ENCODE results near the gene CUEDC1.

DNA sequence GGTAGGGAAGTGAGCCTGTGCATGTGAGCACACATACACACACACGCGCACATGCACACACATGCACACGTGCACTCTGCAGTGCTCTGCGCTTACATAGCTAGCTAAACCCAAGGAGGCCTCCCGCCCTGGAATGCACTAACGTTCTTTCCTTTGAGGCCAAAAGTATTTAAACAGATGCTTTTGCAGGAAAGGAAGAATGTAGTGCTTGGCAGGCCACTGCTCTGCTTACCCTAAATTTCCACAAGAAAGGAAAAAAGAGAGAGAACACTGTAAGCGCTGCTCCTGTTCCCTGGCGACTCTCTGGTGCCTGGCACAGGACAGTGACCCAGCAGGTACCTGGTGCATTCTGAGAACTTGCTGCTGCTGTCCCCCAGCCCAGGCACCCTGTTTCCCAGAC is 74.1 kb downstream of the CUEDC1 start:
- TF ChIP-seq CTCF (conservative IDR thresholded peaks at IDR 0.05; ENCODE audit: low read depth, low read length) (no peak), EZH2 (IDR thresholded peaks at IDR 0.05; ENCODE audit: borderline replicate concordance, low read depth, low read length, poor library complexity, severe bottlenecking) (no peak)
